Activated T-helper 1 cell treated with anti-CD3 and anti-CD28 coated beads, Interleukin-12 subunit alpha, Interleukin-12 subunit beta, Interleukin-2, Interleukin-4 antibody, amounts not matched to agents 30 ng/mL and 10 ng/mL and 1 ng/mL, durations not matched to agents 14 hours and 24 hours and 36 hours (primary cell): ENCODE data around the gene TSPAN13. TPM values are rescaled to one million over a fixed set of nuclear protein-coding genes. Genes with fewer than 3 reads are reported as not detected.

Experiments
- DNase-seq: peaks from one replicate; pipeline ENCODE4 v3.0.0; 2021; ENCODE audit warnings: low spot score
- H3K27ac Mint-ChIP-seq: one replicate; pipeline ENCODE4 v1.8.0; 2021; ENCODE audit warnings: mild to moderate bottlenecking, mixed read lengths
- H3K27me3 Mint-ChIP-seq: one replicate; pipeline ENCODE4 v1.8.0; 2022; ENCODE audit warnings: mild to moderate bottlenecking, moderate library complexity, mixed read lengths; ENCODE audit not compliant: insufficient read depth
- H3K36me3 Mint-ChIP-seq: one replicate; pipeline ENCODE4 v1.8.0; 2021; ENCODE audit warnings: low read depth, mixed read lengths
- H3K4me1 Mint-ChIP-seq: one replicate; pipeline ENCODE4 v1.8.0; 2021; ENCODE audit warnings: low read depth, mixed read lengths
- H3K4me3 Mint-ChIP-seq: one replicate; pipeline ENCODE4 v1.8.0; 2021; ENCODE audit warnings: mild to moderate bottlenecking, moderate library complexity, mixed read lengths
- H3K9me3 Mint-ChIP-seq: one replicate; pipeline ENCODE4 v1.8.0; 2021; ENCODE audit warnings: mixed read lengths
- intact Hi-C: fragments of 100-400 bp; cut with micrococcal nuclease; formaldehyde crosslinking; loops from one replicate; pipeline ENCODE4 v1.15.1; 2024
- total RNA-seq: library from RNA; stranded (reverse); gene quantifications from 2 replicates; pipeline ENCODE4 v1.2.3, GENCODE V29; 2022

TSPAN13 gene
- total RNA-seq, 1 donor from 2014 or later, result 0.96 TPM

GRCh38 chr7:16728811-16729210, 24.7 kb upstream of the TSPAN13 start:
- DNase-seq, result no peak
- no peaks in the 10 kb centered on the region for H3K4me1 Mint-ChIP-seq
- no peaks in the 10 kb centered on the region for H3K36me3 Mint-ChIP-seq
- intact Hi-C loops, result no loop called here
- H3K4me3 Mint-ChIP-seq, result no peak overlapping the region
- no peaks in the 10 kb centered on the region for H3K27me3 Mint-ChIP-seq
- no peak overlapping the region for H3K27ac Mint-ChIP-seq
- H3K9me3 Mint-ChIP-seq, result no peaks in the 10 kb centered on the region

GRCh38 chr7:16729541-16729940, 24.0 kb upstream of the TSPAN13 start:
- no peak overlapping the region for H3K4me3 Mint-ChIP-seq
- no peaks in the 10 kb centered on the region for H3K4me1 Mint-ChIP-seq
- no peaks in the 10 kb centered on the region for H3K27me3 Mint-ChIP-seq
- intact Hi-C loops, result no loop called here
- no peak for DNase-seq
- no peak overlapping the region for H3K27ac Mint-ChIP-seq
- no peaks in the 10 kb centered on the region for H3K36me3 Mint-ChIP-seq
- no peaks in the 10 kb centered on the region for H3K9me3 Mint-ChIP-seq

- no peak overlapping the region for H3K27ac Mint-ChIP-seq
- H3K27me3 Mint-ChIP-seq, result no peaks in the 10 kb centered on the region
- H3K4me3 Mint-ChIP-seq, result no peak overlapping the region
- no peak for DNase-seq
- no peaks in the 10 kb centered on the region for H3K4me1 Mint-ChIP-seq
- intact Hi-C loops, result no loop called here
- no peaks in the 10 kb centered on the region for H3K36me3 Mint-ChIP-seq
- H3K9me3 Mint-ChIP-seq, result no peaks in the 10 kb centered on the region
Measured at GRCh38 chr7:16730937-16731336, 22.6 kb upstream of the TSPAN13 start.

- H3K27ac Mint-ChIP-seq, result no peak overlapping the region
- no peaks in the 10 kb centered on the region for H3K27me3 Mint-ChIP-seq
- no peaks in the 10 kb centered on the region for H3K9me3 Mint-ChIP-seq
- intact Hi-C loops, result no loop called here
- H3K36me3 Mint-ChIP-seq, result no peaks in the 10 kb centered on the region
- H3K4me3 Mint-ChIP-seq, result no peak overlapping the region
- no peak for DNase-seq
- H3K4me1 Mint-ChIP-seq, result no peaks in the 10 kb centered on the region
Measured at GRCh38 chr7:16732828-16733227, 20.7 kb upstream of the TSPAN13 start.

GRCh38 chr7:16734148-16734726, 19.3 kb upstream of the TSPAN13 start:
- no peak overlapping the region for H3K4me3 Mint-ChIP-seq
- no peaks in the 10 kb centered on the region for H3K9me3 Mint-ChIP-seq
- H3K4me1 Mint-ChIP-seq, result no peaks in the 10 kb centered on the region
- intact Hi-C loops, result no loop called here
- DNase-seq, result no peak
- H3K27ac Mint-ChIP-seq, result no peak overlapping the region
- no peaks in the 10 kb centered on the region for H3K36me3 Mint-ChIP-seq
- H3K27me3 Mint-ChIP-seq, result no peaks in the 10 kb centered on the region

- Mint-ChIP-seq H3K27ac (no peak overlapping the region), H3K4me1 (no peaks in the 10 kb centered on the region)
- no peak for DNase-seq
Measured at GRCh38 chr7:16735020-16735419, 18.5 kb upstream of the TSPAN13 start.

GRCh38 chr7:16738011-16738688, 15.4 kb upstream of the TSPAN13 start:
- Mint-ChIP-seq H3K27ac (no peak overlapping the region), H3K27me3 (no peaks in the 10 kb centered on the region), H3K4me3 (no peak overlapping the region), H3K9me3 (no peaks in the 10 kb centered on the region), H3K4me1 (peaks cover 6% of the 10 kb centered on the region), H3K36me3 (no peaks in the 10 kb centered on the region)
- intact Hi-C loops, result no loop called here
- no peak for DNase-seq

More at GRCh38 chr7:16735020-16735419, 18.5 kb upstream of the TSPAN13 start:
- H3K27me3 Mint-ChIP-seq, result no peaks in the 10 kb centered on the region
- no peak overlapping the region for H3K4me3 Mint-ChIP-seq
- intact Hi-C loops, result no loop called here
- no peaks in the 10 kb centered on the region for H3K9me3 Mint-ChIP-seq
- no peaks in the 10 kb centered on the region for H3K36me3 Mint-ChIP-seq

GRCh38 chr7:16739863-16740622, 13.5 kb upstream of the TSPAN13 start:
- intact Hi-C loops, result no loop called here
- no peak for DNase-seq
- Mint-ChIP-seq H3K27me3 (no peaks in the 10 kb centered on the region), H3K4me3 (no peak overlapping the region), H3K36me3 (no peaks in the 10 kb centered on the region), H3K4me1 (peaks cover 6% of the 10 kb centered on the region), H3K27ac (no peak overlapping the region), H3K9me3 (no peaks in the 10 kb centered on the region)

GRCh38 chr7:16740623-16740953, 13.0 kb upstream of the TSPAN13 start:
- intact Hi-C loops, result no loop called here
- peaks cover 6% of the 10 kb centered on the region for H3K4me1 Mint-ChIP-seq
- no peak overlapping the region for H3K4me3 Mint-ChIP-seq
- H3K27ac Mint-ChIP-seq, result no peak overlapping the region
- no peaks in the 10 kb centered on the region for H3K9me3 Mint-ChIP-seq
- no peaks in the 10 kb centered on the region for H3K36me3 Mint-ChIP-seq
- no peaks in the 10 kb centered on the region for H3K27me3 Mint-ChIP-seq
- DNase-seq, result no peak

- Mint-ChIP-seq H3K9me3 (no peaks in the 10 kb centered on the region), H3K36me3 (no peaks in the 10 kb centered on the region), H3K27me3 (no peaks in the 10 kb centered on the region), H3K4me3 (no peak overlapping the region), H3K27ac (no peak overlapping the region), H3K4me1 (peaks cover 6% of the 10 kb centered on the region)
- intact Hi-C loops, result no loop called here
- no peak for DNase-seq
Measured at GRCh38 chr7:16740996-16741395, 12.6 kb upstream of the TSPAN13 start.

- no peaks in the 10 kb centered on the region for H3K9me3 Mint-ChIP-seq
- H3K36me3 Mint-ChIP-seq, result no peaks in the 10 kb centered on the region
- peaks cover 6% of the 10 kb centered on the region for H3K4me1 Mint-ChIP-seq
- intact Hi-C loops, result no loop called here
- no peaks in the 10 kb centered on the region for H3K27me3 Mint-ChIP-seq
- H3K4me3 Mint-ChIP-seq, result no peak overlapping the region
- no peak overlapping the region for H3K27ac Mint-ChIP-seq
- DNase-seq, result no peak
Measured at GRCh38 chr7:16741676-16742075, 11.9 kb upstream of the TSPAN13 start.

GRCh38 chr7:16742547-16742946, 11.0 kb upstream of the TSPAN13 start:
- no peak overlapping the region for H3K27ac Mint-ChIP-seq
- no peaks in the 10 kb centered on the region for H3K9me3 Mint-ChIP-seq
- DNase-seq, result no peak
- H3K27me3 Mint-ChIP-seq, result no peaks in the 10 kb centered on the region
- no peak overlapping the region for H3K4me3 Mint-ChIP-seq
- H3K4me1 Mint-ChIP-seq, result peaks cover 6% of the 10 kb centered on the region
- no peaks in the 10 kb centered on the region for H3K36me3 Mint-ChIP-seq
- intact Hi-C loops, result no loop called here

- peaks cover 6% of the 10 kb centered on the region for H3K4me1 Mint-ChIP-seq
- H3K4me3 Mint-ChIP-seq, result no peak overlapping the region
- no peaks in the 10 kb centered on the region for H3K9me3 Mint-ChIP-seq
- H3K27ac Mint-ChIP-seq, result no peak overlapping the region
- H3K36me3 Mint-ChIP-seq, result no peaks in the 10 kb centered on the region
- DNase-seq, result no peak
- H3K27me3 Mint-ChIP-seq, result no peaks in the 10 kb centered on the region
- intact Hi-C loops, result no loop called here
Measured at GRCh38 chr7:16743236-16743635, 10.3 kb upstream of the TSPAN13 start.
